ENCODE results near the gene QRFP.

DNA sequence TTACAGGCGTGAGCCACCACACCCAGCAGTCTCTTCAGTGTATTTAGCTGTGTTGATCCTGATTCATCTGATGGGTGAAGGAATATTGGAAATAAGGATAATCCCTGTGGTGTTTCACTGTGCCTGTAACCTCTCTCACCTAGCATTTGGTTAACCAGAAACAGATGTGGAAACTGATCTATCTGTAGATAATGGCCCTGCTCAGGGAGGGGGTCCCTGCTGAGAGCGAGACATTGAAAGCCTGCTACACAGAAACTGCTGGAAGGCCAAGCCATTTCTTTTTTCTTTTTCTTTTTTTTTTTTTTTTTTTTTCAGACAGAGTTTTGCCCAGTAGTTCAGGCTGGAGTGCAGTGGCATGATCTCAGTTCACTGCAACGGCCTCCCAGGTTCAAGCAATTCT is 28.4 kb downstream of the QRFP start:
- TF ChIP-seq, protein P1, sequence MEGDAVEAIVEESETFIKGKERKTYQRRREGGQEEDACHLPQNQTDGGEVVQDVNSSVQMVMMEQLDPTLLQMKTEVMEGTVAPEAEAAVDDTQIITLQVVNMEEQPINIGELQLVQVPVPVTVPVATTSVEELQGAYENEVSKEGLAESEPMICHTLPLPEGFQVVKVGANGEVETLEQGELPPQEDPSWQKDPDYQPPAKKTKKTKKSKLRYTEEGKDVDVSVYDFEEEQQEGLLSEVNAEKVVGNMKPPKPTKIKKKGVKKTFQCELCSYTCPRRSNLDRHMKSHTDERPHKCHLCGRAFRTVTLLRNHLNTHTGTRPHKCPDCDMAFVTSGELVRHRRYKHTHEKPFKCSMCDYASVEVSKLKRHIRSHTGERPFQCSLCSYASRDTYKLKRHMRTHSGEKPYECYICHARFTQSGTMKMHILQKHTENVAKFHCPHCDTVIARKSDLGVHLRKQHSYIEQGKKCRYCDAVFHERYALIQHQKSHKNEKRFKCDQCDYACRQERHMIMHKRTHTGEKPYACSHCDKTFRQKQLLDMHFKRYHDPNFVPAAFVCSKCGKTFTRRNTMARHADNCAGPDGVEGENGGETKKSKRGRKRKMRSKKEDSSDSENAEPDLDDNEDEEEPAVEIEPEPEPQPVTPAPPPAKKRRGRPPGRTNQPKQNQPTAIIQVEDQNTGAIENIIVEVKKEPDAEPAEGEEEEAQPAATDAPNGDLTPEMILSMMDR (IDR thresholded peaks at IDR 0.05; ENCODE audit: low read depth, low read length): no peak
- no peak for TF ChIP-seq EZH2phosphoT487 (IDR thresholded peaks at IDR 0.05; ENCODE audit: low read depth)
